Measurements from ENCODE around the gene CUX1.

DNA sequence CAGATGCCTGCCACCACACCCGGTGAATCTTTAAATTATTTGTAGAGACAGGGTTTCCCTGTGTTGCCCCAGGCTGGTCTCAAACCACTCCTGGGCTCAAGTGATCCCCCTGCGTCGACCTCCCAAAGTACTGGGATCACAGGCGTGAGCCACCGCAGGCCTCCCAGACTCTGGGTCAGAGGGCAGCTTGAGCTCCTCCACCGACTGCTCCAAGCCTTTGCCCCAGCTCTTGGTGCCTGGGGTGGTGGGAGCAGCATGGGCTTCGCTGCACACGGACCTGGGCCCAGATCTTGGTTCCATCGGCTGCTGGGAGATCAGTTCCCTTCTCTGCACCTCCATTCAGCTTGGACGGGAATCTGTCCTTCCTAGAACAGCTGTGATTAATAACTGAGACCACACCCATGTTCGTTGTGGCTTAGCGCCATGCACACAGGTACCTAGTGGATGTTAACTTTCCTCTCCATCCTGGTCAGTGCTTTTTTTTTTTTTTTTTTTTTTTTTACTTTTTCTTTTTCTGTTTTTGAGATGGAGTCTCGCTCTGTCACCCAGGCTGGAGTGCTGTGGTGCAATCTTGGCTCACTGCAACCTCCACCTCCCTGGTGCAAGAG is 125.3 kb downstream of the CUX1 start:
- TF ChIP-seq, protein P1, sequence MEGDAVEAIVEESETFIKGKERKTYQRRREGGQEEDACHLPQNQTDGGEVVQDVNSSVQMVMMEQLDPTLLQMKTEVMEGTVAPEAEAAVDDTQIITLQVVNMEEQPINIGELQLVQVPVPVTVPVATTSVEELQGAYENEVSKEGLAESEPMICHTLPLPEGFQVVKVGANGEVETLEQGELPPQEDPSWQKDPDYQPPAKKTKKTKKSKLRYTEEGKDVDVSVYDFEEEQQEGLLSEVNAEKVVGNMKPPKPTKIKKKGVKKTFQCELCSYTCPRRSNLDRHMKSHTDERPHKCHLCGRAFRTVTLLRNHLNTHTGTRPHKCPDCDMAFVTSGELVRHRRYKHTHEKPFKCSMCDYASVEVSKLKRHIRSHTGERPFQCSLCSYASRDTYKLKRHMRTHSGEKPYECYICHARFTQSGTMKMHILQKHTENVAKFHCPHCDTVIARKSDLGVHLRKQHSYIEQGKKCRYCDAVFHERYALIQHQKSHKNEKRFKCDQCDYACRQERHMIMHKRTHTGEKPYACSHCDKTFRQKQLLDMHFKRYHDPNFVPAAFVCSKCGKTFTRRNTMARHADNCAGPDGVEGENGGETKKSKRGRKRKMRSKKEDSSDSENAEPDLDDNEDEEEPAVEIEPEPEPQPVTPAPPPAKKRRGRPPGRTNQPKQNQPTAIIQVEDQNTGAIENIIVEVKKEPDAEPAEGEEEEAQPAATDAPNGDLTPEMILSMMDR (tag by site-specific recombination; IDR thresholded peaks at IDR 0.05) = no peak
- TF ChIP-seq ZNF24 (tag by site-specific recombination; IDR thresholded peaks at IDR 0.05) (no peak), ZSCAN30 (tag by site-specific recombination; IDR thresholded peaks at IDR 0.05) (no peak), ZNF791 (tag by site-specific recombination; IDR thresholded peaks at IDR 0.05) (no peak), ZNF629 (tag by site-specific recombination; IDR thresholded peaks at IDR 0.05) (no peak), ZNF274 (IDR thresholded peaks at IDR 0.05; ENCODE audit: low read length) (no peak), ZNF274 (tag by site-specific recombination; IDR thresholded peaks at IDR 0.05; ENCODE audit: borderline replicate concordance) (no peak), EGR2 (tag by site-specific recombination; IDR thresholded peaks at IDR 0.05; ENCODE audit: low read depth) (no peak), ZNF610 (tag by site-specific recombination; IDR thresholded peaks at IDR 0.05; ENCODE audit: borderline replicate concordance) (no peak), ZNF514 (tag by site-specific recombination; IDR thresholded peaks at IDR 0.05) (no peak)
- TF ChIP-seq, protein P2, sequence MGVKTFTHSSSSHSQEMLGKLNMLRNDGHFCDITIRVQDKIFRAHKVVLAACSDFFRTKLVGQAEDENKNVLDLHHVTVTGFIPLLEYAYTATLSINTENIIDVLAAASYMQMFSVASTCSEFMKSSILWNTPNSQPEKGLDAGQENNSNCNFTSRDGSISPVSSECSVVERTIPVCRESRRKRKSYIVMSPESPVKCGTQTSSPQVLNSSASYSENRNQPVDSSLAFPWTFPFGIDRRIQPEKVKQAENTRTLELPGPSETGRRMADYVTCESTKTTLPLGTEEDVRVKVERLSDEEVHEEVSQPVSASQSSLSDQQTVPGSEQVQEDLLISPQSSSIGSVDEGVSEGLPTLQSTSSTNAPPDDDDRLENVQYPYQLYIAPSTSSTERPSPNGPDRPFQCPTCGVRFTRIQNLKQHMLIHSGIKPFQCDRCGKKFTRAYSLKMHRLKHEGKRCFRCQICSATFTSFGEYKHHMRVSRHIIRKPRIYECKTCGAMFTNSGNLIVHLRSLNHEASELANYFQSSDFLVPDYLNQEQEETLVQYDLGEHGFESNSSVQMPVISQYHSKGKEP (tag by site-specific recombination; IDR thresholded peaks at IDR 0.05) = no peak
- TF ChIP-seq, protein P3, sequence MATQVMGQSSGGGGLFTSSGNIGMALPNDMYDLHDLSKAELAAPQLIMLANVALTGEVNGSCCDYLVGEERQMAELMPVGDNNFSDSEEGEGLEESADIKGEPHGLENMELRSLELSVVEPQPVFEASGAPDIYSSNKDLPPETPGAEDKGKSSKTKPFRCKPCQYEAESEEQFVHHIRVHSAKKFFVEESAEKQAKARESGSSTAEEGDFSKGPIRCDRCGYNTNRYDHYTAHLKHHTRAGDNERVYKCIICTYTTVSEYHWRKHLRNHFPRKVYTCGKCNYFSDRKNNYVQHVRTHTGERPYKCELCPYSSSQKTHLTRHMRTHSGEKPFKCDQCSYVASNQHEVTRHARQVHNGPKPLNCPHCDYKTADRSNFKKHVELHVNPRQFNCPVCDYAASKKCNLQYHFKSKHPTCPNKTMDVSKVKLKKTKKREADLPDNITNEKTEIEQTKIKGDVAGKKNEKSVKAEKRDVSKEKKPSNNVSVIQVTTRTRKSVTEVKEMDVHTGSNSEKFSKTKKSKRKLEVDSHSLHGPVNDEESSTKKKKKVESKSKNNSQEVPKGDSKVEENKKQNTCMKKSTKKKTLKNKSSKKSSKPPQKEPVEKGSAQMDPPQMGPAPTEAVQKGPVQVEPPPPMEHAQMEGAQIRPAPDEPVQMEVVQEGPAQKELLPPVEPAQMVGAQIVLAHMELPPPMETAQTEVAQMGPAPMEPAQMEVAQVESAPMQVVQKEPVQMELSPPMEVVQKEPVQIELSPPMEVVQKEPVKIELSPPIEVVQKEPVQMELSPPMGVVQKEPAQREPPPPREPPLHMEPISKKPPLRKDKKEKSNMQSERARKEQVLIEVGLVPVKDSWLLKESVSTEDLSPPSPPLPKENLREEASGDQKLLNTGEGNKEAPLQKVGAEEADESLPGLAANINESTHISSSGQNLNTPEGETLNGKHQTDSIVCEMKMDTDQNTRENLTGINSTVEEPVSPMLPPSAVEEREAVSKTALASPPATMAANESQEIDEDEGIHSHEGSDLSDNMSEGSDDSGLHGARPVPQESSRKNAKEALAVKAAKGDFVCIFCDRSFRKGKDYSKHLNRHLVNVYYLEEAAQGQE (tag by site-specific recombination; IDR thresholded peaks at IDR 0.05) = no peak
- TF ChIP-seq, protein P4, sequence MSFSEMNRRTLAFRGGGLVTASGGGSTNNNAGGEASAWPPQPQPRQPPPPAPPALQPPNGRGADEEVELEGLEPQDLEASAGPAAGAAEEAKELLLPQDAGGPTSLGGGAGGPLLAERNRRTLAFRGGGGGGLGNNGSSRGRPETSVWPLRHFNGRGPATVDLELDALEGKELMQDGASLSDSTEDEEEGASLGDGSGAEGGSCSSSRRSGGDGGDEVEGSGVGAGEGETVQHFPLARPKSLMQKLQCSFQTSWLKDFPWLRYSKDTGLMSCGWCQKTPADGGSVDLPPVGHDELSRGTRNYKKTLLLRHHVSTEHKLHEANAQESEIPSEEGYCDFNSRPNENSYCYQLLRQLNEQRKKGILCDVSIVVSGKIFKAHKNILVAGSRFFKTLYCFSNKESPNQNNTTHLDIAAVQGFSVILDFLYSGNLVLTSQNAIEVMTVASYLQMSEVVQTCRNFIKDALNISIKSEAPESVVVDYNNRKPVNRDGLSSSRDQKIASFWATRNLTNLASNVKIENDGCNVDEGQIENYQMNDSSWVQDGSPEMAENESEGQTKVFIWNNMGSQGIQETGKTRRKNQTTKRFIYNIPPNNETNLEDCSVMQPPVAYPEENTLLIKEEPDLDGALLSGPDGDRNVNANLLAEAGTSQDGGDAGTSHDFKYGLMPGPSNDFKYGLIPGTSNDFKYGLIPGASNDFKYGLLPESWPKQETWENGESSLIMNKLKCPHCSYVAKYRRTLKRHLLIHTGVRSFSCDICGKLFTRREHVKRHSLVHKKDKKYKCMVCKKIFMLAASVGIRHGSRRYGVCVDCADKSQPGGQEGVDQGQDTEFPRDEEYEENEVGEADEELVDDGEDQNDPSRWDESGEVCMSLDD (tag by site-specific recombination; IDR thresholded peaks at IDR 0.05) = no peak
